HG03565 (cell line): ENCODE data around the gene NOD2.

Experiments used
- ATAC-seq: cut with Tn5 transposase; IDR thresholded peaks from one replicate; pipeline ENCODE4 v1.9.1; 2021; ENCODE audit warnings: mild to moderate bottlenecking, moderate library complexity; ENCODE audit not compliant: unreplicated experiment

The NOD2 gene

GRCh38 chr16:50669741-50670140, 23.7 kb upstream of the NOD2 start:
- no peak for ATAC-seq

- ATAC-seq: no peak
Measured at GRCh38 chr16:50670476-50670875, 22.9 kb upstream of the NOD2 start.

- ATAC-seq: no peak
Measured at GRCh38 chr16:50671644-50672260, 21.7 kb upstream of the NOD2 start.

- ATAC-seq: no peak
Measured at GRCh38 chr16:50673496-50674275, 19.7 kb upstream of the NOD2 start.

GRCh38 chr16:50674831-50675230, 18.6 kb upstream of the NOD2 start:
- ATAC-seq: no peak

GRCh38 chr16:50675686-50676610, 17.5 kb upstream of the NOD2 start:
- ATAC-seq: no peak

GRCh38 chr16:50676684-50677225, 16.7 kb upstream of the NOD2 start:
- ATAC-seq: no peak

- ATAC-seq: no peak
Measured at GRCh38 chr16:50677351-50677750, 16.1 kb upstream of the NOD2 start.

GRCh38 chr16:50678531-50678930, 14.9 kb upstream of the NOD2 start:
- ATAC-seq: no peak

- ATAC-seq: no peak
Measured at GRCh38 chr16:50679266-50679665, 14.1 kb upstream of the NOD2 start.

GRCh38 chr16:50679676-50680555, 13.5 kb upstream of the NOD2 start:
- no peak for ATAC-seq

- no peak for ATAC-seq
Measured at GRCh38 chr16:50680556-50680893, 12.9 kb upstream of the NOD2 start.

GRCh38 chr16:50681021-50681885, 12.2 kb upstream of the NOD2 start, which contains the start of gene SNX20:
SNX20 (minus strand) TSS chr16:50681312; CDS start chr16:50677526, 3,786 bp downstream.
- ATAC-seq: no peak

GRCh38 chr16:50683689-50684374, 9.6 kb upstream of the NOD2 start:
- ATAC-seq: peak; percentile 73

GRCh38 chr16:50684823-50685461, 8.5 kb upstream of the NOD2 start:
- no peak for ATAC-seq

- no peak for ATAC-seq
Measured at GRCh38 chr16:50685462-50686063, 7.8 kb upstream of the NOD2 start.

- ATAC-seq: no peak
Measured at GRCh38 chr16:50688083-50688482, 5.3 kb upstream of the NOD2 start.

- ATAC-seq: no peak
Measured at GRCh38 chr16:50688867-50689266, 4.5 kb upstream of the NOD2 start.
